ENCODE data around the gene GPR146.

DNA sequence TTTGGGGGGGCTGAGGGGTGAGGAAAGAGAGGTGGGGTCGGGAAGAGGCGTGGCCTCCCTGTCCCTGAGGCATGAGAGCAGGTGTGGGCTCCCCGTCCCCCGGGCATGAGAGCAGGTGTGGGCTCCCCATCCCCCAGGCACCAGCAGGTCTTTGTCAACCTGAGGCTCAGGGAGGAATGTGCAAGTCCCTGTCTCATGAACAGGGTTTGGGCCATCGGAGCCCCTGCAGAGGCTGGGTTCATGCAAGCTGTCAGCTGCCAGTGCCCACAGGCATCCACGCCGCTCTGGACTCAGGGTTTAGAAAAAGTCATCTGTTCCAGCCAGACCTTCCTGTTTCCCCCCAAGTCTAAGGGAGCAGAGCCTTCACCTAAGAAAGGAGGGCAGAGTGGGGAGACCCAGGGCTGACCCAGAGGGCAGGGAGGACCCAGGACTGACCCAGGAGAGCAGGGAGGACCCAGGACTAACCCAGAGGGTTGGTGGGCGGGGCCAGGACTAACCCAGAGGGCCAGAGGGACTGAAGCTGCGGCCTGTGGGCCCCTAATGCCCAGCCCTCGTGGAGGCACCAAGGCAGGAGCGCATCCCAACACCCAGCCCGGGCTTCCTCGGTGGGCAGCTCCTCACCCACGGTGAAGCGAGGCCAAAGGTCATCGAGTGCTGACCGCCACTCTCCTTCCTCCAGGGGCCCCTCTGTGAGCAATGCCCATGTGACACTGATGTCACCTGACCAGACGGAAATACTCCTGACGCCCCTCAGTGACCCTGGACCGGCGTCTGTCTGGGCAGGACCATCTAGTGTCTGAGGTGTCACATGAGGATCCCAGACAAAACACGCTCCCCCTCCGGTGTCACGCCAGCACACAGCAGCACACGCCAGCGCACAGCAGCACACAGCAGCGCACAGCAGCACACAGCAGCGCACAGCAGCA lies 28.9 kb upstream of the GPR146 start:
- no peak for TF ChIP-seq POLR2AphosphoS5 (IDR thresholded peaks at IDR 0.05; ENCODE audit: low read depth, low read length)
- TF ChIP-seq TAF1 (IDR thresholded peaks at IDR 0.05; ENCODE audit: borderline replicate concordance, insufficient read depth, low read length) = no peak

All from PFSK-1 (cell line).